ENCODE measurements around the gene AUTS2.
"Not testable (repeated sequence)": the region's sequence is repeated elsewhere in the genome, so short reads cannot be mapped to it uniquely, and the experiment has no call there.

The AUTS2 gene

DNA sequence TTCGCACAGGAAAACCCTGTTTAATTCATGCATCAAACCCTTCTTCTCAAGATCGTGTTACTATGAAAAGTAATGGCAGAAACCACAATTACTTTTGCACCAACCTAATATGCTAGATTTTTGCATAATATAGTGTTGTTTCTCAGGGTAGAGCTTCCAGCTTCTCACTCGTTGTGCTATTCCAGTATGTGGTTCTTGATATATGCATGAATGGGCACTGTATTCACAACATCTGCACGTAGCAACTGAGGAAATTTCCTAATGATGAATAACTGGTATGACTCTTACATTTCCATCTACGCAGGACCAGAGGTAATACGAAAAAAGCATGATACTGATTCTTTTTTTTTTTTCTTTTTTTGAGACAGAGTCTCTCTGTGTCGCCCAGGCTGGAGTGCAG is 1207.1 kb downstream of the AUTS2 start:
- no peak for DNase-seq (ENCODE audit: low read depth in 3 of 3)

DNA sequence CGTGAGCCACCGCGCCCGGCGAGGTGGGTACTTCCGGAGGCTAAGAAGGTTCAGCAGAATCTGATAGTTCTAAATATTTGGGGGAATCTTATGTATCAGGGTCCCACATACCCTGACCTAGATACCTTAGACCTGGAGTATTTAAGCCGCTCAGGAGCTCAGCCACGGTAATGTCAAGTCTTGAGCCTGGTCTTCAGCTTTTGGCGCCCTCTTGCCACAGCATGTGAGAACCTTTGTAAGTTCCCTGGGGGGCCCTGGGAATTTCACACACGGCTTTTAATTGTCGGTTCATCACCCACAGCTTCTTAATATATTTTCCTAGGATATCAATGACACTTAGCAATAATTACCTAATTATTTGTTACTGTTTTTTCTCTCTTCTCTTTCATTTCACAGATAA is 1209.4 kb downstream of the AUTS2 start:
- DNase-seq (ENCODE audit: low read depth in 3 of 3), result no peak

DNA sequence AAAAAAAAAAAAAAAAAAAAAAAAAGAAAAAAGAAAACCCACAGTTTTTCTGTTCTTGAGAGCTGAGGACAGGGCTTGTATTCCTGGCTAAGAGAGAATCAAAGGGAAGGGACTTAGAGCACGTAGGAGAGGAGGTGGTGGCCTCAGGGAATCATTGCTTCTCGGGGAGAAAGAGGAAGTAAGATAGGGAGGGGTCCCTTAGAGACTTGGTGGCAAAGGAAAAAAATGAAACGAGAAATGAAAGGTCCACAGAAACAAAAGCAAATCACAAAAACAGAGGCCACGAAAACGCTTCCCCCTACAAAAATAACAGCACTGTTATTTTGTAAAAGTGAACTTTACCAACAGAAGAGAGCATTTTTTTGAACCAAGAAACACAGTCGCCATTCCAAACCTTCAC is 1210.6 kb downstream of the AUTS2 start:
- DNase-seq (ENCODE audit: low read depth in 3 of 3), result no peak

DNA sequence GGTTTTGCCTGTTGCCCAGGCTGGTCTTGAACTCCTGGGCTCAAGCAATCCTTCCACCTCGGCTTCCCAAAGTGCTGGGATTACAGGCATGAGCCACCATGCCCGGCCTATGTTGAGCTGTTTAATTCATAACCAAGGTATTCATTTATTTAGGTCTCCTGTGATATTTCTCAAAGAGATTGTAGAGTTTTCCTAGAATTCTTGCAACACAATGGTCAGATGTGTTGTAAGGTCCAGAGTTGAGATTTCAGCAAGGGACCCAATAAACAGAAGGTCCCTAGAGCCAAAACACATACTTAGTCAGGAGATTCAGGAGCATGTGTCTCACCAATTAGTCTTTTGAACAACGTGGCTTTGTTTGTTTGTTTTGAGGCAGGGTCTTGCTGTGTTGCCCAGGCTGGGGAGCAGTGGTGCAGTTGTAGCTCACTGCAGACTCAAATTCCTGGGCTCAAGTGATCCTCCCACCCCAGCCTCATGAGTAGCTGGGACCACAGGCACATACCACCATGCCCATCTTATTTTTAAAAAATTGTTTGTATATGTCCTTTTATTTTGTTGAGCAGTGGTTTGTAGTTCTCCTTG is 1212.4 kb downstream of the AUTS2 start:
- DNase-seq (ENCODE audit: low read depth in 3 of 3), result no peak

DNA sequence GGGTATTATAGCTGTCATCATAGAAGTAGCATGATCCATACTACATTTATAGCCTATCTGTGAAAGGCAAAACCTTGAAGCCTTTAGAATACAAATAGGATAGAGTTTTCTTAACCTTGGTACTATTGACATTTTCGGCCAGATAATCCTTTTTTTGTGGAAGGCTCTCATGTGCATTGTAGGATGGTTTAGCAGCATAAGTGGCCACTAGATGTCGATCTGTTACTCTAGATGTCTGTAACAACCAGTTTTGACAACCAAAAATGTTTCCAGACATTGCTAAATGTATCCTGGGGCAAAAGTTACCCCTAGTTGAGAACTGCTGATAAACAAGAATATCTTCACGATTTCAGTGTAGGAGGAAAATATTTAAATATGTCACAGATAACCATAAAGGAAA is 1214.2 kb downstream of the AUTS2 start:
- DNase-seq (ENCODE audit: low read depth in 3 of 3), result no peak

DNA sequence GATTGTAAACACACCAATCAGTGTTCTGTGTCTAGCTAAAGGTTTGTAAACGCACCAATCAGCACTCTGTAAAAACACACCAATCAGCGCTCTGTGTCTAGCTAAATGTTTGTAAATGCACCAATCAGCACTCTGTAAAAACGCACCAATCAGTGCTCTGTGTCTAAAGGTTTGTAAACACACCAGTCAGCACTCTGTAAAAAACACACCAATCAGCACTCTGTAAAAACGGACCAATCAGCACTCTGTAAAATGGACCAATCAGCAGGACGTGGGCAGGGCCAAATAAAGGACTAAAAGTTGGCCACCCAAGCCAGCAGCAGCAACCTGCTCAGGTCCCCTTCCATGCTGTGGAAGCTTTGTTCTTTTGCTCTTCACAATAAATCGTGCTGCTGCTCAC is 1224.2 kb downstream of the AUTS2 start:
- not testable (repeated sequence) for DNase-seq (ENCODE audit: low read depth in 3 of 3)

DNA sequence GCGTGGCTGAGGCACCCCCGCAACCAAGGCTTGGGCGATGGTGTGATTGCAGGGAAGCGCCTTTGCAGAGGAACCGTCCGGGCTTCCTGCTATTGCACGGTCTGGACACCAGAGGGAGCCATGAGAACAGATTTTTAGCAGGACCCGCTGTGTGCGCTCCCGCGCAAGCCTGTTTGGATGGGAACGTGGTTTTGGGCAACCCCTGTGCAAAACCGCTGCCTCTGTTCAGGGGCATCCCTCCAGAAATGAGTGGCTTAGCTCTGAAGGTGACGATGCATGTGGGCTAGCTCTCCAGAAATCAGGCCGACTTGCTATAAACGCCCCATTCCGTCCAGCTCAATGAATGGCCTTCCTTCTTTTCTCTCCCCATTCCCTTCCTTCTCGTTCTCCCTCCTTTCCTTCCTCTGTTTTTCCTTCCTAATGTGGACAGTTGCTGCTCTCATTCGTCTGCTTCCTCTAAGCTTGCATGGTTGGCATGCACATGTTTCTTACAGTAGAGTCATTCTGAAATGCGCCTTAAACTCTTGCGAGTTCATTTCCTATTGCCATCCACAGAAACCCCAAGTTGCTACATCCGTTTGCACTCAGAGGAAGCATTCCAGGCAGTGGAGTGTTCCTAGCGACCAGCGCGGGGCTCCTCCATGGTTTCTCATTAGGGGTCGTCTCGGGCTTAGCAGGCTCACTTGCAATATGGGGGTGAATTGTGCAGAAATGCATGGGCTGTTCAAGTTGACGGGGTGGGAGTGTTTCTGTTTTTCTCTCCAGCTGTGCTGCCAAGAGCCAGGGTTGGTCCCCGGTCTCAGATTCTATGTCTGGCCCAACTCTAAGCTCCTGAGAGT is 1231.2 kb downstream of the AUTS2 start:
- DNase-seq (ENCODE audit: low read depth in 3 of 3), result peak; percentile 2 to 28 (median 13)

DNA sequence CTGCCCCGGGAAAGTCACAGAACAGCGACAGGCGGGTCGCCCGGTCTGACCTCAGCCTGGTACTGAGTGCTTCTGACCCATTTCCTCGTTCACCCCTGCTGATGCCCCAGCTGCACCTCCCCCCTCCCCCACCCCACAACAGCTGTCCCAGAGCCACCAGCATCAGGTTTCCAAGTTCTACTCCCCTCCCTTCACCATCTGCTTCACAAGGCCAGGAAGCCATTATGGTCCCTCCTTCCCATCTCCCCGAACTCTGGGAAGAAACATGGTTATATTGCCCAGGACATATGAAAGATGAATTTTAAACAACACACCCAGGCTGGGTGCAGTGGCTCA is 1231.8 kb downstream of the AUTS2 start:
- no peak for DNase-seq (ENCODE audit: low read depth in 3 of 3)

DNA sequence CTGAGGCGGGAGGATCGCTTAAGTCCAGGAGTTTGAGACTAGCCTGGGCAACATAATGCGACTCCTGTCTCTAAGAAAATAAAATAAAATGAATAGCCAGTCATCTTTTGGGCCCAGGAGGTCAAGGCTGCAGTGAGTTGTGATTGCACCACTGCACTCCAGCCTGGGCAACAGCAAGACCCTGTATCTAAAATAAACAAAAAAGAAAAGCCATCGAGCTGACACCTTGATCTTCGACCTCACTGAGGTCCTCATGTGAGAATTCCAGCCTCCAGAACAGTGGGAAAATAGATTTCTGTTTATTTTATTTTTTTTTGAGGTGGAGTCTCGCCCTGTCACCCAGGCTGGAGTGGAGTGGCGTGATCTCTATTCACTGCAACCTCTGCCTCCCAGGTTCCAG is 1232.2 kb downstream of the AUTS2 start:
- DNase-seq (ENCODE audit: low read depth in 3 of 3), result no peak

DNA sequence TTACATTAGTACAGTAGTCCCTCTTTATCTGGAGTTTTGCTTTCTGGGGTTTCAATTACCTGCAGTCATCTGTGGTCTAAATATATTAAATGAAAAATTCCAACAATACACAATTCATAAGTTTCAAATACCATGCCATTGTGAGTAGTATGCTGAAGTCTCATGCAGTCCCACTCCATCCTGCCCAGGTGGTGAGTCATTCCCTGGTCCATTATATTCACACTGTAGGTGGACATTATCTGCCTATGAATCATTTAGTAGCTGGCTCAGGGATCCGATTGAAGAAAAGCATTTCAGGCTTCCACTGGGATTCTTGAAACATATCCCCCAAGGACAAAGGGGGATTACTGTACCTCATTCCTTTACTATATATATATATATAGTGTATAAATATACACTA is 1235.5 kb downstream of the AUTS2 start:
- no peak for DNase-seq (ENCODE audit: low read depth in 3 of 3)

DNA sequence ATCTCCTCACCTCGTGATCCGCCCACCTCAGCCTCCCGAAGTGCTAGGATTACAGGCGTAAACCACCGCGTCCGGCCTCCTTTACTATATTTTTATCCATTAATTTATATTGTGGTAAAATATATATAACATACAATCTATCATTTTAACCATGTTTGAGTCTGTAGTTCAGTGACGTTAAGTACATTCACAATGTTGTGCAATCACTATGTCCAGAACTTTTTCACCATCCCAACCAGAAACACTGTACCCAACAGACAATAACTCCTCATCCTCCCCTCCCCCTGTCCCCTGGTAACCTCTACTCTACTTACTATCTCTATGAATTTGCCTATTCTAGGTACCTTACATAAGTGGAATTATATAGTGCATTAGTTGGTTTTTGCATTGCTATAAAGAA is 1236.1 kb downstream of the AUTS2 start:
- no peak for DNase-seq (ENCODE audit: low read depth in 3 of 3)

DNA sequence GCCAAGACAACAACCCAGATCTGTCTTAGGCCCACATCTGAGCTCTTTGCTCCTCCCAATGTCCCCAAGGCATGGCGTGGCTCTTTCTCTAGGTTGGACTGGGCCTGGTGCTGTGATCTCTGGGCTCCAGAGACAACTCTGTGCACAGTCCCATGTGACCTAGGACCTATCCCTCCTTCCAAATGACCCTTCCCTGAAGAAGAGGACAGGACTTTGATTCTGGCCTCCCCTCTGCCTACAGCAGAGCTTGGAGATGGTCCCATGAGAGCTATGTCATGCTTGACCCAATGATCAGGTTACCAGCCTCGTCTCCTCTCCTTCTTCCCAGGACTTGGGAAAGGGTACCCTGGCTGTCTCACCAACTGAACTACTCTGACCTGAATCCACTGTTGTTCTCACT is 1237.4 kb downstream of the AUTS2 start:
- DNase-seq (ENCODE audit: low read depth in 3 of 3), result no peak

DNA sequence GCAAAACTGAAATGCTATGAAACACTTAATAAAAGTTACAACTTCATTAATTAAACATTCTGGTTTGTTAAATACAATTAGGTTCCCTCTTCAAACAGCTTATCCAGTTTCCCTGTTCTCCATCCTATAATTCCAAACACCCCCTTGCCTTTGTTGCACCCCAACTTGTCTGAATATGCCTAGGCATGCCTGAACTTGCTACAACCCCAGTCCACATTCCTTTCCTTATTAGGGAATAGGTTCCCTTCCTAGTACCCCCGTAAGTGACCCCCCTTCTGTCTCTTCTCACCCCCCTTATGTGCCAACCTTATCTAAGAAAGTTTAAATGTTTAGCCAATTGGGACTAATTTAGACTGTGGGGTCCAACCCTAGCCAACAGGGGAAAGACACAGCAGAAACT is 1238.0 kb downstream of the AUTS2 start:
- DNase-seq (ENCODE audit: low read depth in 3 of 3), result no peak

DNA sequence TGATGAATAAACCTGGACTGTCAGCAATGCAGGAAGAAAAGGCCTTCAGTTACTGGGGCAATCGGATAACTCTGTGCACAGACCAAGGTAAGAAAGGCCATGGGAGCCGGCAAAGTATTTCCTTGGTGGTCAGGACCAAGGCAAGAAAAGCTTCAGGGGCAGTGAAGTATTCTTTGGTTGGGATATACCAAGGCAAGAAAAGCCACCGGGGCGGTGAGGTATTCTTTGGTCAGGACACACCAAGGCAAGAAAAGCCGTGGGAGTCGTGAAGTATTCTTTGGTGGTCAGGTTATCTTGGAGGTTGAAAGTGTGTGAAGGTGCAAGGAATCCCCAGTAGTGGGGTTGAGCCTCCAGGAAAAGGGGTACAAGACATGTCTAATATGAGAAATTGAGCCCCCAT is 1238.7 kb downstream of the AUTS2 start:
- no peak for DNase-seq (ENCODE audit: low read depth in 3 of 3)

DNA sequence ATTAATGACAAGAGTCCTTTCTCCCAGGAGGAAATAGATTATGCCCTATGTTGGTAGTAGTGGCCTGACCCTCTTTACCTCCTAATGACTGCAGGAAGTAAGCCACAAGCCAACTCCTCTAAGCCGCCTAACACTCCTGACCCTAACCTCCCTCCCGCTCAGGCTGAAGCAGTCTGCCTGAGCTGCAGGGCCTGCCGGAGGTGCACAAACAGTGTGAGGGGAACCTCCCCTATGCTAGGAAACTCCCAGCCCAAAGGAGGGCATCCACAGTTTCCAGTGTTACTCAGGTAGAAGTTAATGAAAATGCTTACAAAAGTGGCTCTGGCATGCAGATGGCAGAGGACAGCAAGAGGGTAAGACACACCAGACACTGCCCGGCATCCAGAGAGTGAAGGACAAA is 1239.3 kb downstream of the AUTS2 start:
- DNase-seq (ENCODE audit: low read depth in 3 of 3), result no peak

DNA sequence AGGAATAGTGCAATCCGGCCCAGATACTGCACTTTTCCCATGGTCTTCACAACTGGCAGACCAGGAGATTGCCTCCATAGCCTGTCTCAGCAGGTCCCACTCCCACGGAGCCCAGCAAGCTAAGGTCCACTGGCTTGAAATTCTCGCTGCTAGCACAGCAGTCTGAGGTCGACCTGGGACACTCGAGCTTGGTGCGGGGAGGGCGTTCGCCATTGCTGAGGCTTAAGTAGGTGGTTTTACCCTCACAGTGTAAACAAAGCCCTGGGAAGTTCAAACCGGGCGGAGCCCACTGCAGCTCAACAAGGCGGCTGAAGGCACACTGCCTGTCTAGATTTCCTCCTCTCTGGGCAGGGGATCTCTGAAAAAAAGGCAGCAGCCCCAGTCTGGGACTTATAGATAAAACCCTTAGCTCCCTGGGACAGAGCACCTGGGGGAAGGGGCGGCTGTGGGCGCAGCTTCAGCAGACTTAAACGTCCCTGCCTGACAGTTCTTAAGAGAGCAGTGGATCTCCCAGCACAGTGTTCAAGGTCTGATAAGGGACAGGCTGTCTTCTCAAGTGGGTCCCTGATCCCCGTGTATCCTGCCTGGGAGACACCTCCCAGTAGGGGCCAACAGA is 1240.1 kb downstream of the AUTS2 start:
- no peak for DNase-seq (ENCODE audit: low read depth in 3 of 3)
